SK-N-MC (cell line): ENCODE measurements around the gene PAX5.

Experiments used
- EZH2 ChIP-seq: fragments of 200-600 bp; sonication (generic); IDR thresholded peaks from one replicate; pipeline ENCODE4 v1.6.1; 2017; ENCODE audit warnings: antibody characterized with exemption
- POLR2AphosphoS5 ChIP-seq: IDR thresholded peaks from 2 replicates; pipeline ENCODE4 v1.6.1; 2012; ENCODE audit warnings: mild to moderate bottlenecking, low read depth, low read length, borderline replicate concordance

DNA sequence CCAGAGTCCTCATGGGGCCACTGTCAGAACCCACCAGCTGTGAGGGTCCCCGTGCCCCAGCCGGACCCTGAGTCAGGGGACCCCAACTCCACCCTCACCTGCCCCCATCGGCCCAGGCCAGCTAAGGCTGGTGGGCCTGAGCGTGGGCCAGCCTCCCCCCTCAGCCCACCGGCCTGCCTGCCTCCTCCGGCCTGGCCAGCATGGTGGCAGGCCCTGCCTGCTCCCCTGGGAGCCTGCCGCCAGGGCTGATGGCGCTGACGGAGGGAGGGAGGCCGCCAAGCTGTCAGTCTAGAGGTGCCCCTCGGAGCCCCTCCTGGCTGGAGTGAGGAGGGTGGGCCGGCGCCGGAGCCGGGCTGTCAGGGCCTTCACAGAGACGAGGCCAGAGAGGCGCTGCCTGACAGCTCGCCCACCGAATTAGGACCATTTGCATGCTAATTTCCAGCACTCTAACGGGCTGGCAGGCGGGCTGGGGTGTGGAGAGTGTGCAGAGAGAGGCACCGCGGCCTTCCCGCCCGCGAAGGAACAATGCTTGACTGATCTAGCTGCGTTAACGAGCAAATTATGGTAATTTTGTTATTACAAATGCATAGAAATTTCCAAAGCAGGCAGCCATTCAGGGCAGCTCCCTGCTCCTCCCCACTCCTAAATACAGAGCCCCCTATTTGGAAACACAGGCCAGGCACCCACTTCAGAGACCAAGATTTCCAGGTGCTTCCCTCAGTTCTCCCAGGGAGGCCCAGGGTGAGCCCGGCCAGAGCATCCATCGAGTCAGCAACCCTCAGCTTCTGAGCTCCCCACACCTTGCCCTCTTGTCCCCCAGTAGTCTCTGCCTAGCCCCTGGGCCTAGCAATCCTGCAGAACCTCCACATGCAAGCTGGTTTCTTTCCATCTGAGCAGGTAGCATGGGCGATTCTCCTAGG, 169.3 kb downstream of the PAX5 start:
- TF ChIP-seq POLR2AphosphoS5 = no peak
- no peak for TF ChIP-seq EZH2
